HG03439 (cell line): Measurements from ENCODE around the gene PRKAG1.
"Not testable (repeated sequence)": the region's sequence is repeated elsewhere in the genome, so short reads cannot be mapped to it uniquely, and the experiment has no call there.

Experiments used
- ATAC-seq: cut with Tn5 transposase; IDR thresholded peaks from one replicate; pipeline ENCODE4 v1.9.1; 2021; ENCODE audit warnings: mild to moderate bottlenecking, moderate library complexity; ENCODE audit not compliant: unreplicated experiment

Gene PRKAG1

DNA sequence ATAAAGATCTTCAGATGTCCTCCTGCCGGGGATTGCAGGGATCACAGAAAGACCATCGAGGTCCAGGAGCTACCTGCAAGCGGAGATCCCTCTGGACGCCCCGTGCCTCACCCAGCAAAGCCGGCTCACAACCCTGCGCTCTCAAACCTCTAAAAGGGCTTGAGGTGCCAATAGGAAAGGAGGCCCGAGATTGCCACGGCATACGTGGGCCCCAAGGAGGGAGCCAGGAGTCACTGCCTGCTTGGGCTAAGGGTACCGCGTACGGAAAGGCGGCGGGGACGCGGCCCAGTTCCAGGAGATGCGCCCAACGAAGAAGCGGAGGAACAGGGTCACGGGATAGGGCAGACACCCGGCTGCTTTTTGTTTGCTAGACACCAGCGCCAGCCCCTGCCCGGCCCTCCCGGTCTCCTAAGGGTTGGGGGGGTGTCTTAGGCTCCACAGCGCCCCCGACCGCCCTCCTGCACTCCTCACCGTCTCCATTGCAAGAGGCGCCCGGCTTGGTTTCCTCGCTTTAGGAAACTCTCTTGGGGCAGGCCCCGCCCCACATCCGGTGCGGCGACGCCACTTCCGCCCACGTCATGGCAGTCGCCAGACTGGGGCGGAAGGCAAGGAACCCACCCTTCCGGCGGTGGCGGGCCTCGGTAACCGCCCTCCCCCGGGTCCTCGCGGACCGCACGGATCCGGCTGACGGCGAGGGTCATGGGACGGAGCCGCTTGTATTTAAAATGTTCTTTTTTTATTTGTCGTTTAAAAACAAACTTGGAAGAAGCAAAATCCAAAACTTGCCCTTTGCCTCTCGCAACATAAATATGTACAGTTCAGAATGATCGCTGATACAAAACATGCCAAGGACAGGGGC is at the start of gene PRKAG1:
TSS of gene PRKAG1 (minus strand) at position 516 of the 859 bp plus-strand sequence. CDS start at position 480, 36 bp downstream.
- ATAC-seq: peak; percentile 86

DNA sequence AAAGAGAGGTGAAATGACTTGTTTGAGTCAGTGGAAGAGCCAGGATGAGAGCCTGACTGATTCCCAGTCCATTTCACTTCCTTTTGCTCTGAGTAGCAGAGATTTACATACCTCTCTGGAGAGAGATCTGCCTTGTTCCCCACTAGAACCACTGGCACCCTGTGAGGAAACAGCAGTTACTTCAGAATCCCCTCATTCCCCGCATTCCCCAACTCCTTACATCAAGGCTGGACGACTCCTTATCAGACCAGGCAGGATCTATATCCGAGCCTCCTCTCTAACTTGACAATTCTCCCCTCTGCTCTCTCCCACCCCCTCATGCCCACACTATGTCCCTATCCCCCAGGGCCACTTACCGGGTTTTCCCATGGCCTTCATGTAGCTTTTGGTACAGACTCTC is 47.5 kb upstream of the PRKAG1 start:
- ATAC-seq: no peak

DNA sequence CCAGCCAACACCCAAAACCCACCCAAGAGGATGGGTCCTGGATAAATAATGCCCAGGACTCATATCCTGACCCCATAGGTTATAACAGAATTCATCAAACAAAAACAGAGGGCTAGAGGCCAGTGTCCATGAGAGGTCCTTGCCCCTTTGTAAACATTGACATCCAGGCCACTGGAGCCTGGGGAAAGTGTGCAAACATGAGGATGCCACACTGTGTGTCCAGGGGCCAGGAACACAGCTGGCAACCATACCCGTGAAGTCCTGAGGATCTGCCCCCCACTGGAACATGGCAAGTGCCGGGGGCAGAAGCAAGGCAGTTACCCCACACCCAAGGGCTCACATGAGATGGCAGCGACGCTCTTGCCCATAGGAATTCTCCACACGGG is 46.2 kb upstream of the PRKAG1 start:
- no peak for ATAC-seq

DNA sequence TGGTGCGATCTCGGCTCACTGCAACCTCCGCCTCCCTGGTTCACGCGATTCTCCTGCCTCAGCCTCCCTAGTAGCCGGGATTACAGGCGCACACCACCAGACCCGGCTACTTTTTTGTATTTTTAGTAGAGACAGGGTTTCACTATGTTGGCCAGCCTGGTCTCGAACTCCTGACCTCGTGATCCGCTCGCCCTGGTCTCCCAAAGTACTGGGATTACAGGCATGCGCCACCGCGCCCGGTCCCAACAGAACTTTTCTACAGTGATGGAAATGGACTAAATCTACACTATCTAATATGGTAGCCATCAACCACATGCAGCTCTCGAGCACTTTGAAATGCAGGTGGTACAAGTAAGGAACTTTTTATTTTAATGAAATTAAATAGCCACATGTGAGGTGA is 43.3 kb upstream of the PRKAG1 start:
- not testable (repeated sequence) for ATAC-seq

DNA sequence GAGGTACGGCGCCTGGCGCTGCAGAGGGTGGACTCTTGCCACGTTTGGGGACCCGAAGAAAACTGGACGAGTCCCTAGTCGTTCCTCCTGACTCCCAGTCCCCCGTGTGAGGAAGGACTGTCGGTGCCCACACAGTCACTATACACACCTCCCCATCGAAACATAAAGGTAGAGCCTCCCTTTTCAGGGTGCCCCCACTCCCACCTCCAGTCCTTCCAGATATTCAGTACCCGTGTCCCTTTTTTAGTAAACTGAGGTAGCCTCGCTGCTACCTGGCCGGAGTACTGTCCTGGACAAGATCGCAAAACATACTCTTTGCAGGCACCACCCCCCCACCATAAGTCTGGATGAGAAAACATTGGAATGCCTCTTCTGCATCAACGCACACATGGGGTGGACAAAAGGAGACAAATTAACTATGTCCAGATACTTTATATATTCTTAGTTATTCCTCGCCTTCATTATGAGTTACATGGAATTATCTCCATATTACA is 42.6 kb upstream of the PRKAG1 start:
- no peak for ATAC-seq

DNA sequence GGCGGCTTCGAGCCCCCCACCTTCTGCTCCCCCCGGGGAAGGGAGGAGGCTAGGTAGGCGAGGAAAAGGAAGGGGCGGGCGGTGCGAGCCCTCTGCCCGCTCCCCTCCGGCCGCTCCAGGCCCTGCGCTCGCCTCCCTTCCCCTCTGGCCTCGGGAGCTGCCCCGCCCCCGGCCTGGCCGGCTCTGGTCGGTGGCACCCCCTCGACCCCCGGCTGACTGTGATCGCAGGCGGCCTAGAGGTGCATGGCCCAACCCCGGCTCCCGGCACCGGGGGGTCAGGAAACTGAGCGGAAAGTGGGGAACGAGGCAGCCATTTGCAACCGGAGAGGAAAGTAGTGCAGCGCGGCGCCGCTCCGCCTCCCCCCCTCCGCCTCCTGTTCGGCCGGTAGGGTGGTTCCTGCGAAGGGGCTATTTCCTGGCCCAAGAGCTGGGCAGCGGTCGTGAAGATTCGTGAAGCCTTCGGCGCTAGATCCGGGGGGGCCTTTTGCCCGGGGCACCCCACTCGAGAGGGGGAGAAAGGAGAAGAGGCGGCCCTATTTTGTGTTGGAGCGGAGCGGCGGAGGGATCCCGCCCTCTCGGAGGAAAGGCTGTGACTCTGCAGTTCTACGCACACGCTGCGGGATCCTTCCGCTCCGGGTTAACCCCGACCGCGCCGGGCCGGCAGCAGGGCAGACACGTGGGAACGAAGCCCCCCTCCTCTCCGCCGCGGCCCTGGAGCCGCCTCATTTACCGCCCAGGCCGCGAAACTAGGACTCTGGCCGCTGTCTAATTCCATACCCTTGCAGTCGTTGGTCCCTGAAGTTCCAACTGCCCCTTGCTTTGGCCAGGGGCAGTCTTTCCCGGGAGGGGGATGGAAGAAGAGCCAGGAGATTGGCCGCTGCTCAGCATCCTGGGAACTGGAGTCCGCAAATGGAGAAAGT is 41.9 kb upstream of the PRKAG1 start, which contains the start of gene KMT2D:
TSS of gene KMT2D (minus strand) at position 558 of the 920 bp plus-strand sequence. CDS start 5,470 bp downstream, outside the sequence.
- ATAC-seq: peak; percentile 55

DNA sequence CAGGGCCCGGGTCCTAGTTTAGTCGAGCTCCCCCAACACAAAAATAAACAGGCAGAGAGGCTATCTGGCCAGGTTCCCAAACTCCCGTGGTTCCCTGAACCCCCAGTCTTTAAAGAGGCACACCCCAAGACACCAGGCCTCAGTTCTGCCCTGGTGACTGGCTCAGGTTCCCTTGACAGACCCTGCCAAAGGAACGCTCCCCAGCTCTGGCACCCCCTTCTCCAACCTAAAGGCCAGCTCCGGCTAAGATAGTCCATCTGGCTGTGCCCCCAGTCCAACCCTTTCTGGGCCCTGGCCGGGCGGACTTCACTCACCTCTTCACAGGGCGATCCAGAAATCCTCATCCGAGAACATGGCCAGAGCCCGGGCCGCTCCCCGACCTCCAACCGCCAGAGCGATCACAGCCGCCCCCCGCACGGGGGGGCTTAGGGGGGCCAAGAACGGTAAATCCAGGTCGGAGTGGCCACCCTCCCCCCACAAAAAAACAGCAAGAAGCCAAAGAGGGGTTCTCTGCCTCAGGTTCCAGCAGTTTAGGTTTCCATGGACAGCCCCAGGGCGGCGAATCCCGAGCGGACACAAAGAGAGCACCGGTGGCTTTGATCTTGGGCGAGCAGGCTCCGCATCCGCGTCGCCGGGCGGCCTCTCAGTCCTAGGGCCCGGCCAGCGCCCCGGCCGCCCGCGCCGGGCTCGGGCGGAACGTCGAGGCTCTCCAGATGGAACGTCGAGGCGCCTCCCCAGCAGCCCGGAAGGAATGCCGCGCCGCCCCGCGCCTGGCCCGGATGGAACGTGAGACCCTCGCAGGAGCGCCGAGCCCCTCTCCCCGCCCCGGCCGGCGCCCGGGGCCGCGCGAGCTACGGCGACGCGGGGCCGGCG is 41.0 kb upstream of the PRKAG1 start:
- peak; percentile 26 for ATAC-seq

DNA sequence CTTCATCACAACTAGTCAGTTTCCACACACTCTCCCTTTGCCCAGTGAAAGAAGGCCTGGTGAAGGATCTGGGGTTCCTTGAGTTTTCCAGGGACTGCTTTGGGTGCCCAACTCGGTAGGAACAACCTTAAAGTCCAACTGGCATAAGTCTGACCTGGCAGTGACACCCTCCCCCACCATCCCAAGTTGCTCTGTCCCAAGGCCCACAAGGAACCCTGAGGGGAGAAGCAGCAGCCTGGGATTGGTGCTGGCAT is 40.4 kb upstream of the PRKAG1 start:
- ATAC-seq: no peak

DNA sequence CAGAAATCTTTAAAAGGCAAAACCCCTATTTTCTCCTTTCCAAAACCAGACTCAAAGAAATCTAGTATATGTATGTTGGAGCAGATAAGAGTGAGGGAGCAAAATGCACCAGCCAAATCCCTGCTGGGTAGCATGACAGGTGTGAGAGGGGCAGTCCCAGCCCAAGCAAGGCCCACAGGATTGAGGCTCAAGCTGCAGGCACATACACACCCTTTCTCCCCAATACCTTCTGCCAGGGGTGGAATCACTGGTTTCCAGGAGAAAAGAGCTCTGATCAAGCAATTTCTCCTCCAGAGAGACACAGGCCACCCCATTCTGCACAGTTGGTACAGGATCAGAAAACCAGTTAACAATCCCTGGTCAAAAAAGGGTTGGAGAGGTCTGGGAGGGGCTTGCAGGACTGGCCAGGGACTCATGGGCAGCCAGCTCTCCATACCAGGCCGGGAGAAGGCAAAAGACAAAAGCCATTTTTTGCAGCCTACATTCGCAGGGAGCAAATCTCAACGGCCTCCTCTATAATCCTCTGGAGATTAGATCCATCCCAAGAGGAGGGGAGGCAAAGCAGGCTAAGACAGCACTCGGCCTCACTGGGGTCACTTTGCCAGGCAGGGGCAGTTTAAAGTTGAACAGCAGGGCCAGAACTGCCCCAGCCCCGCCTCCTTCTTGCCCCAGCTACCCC is 39.9 kb upstream of the PRKAG1 start:
- no peak for ATAC-seq

DNA sequence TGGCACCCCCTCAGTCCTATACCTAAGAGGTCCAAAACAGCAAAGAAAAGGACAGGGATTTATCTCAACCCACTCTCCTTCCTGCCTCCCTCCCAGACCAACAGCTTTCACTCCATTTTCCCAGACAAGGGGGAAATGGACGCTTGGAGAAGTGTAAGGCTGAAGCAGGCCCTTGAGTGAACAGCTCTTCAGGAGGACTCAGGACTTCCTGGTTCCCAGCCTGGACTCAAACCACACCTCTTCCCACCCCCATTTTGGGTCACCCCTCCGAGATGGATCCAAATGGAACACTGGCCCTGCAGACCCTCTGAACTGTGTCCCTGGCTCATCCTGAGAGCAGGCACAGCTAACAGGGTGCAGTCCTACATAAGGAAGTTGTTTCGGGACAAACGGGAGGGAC is 39.3 kb upstream of the PRKAG1 start:
- ATAC-seq: no peak

DNA sequence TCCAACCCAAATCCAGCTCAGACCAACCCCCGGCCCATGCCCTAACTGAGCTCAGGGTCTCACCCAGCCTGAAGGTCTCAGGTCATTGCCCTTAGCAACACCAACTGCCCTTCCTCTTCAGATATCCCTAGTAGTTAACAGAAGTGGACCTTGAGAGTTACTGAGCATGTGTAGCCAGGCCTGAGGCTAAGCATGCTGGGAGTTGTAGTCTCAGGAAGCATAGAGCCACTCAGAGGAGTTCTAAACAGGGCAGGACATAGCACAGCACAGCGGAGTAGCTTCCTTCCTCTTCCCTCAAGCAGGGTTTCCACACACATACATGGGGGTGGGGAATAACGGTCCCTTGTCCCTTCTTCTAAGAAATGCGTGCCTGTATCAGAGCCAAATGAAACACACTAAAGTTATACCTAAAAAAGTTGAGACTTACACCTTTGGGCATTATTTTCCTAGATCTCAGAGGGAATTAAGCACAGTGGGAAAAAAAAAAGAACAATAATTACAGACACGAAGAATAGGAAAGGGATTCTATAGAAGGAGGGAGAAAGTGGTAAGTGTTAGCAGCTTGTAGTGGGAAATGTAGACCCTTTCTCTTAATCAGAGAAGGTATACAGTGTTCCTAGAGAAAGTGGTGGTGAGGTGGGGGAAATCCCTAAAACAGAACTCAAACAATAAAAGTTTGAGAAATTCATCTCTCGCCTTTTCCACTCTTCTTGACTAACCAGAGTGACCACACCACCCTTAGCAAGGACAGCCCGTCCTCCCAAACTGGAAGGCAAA is 37.6 kb upstream of the PRKAG1 start:
- ATAC-seq: no peak

DNA sequence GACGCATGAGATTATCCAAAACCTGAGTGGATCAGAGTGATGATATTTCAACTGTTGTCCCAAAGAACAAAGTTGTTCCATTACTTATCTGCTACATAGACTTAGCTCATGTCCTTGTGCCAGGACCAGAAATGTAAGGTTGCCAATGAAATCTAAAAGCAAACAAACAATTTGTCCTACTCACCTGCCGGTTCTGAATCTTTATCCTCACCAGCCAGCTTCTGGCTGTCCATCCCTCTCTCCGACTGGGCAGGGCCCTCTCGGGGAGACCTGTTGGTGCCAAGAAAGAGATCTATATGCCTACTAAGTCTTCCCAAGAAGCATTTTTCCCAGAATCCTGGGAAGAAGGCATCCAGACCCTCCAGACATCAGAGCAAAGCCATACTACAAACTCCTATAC is 36.5 kb upstream of the PRKAG1 start:
- ATAC-seq: no peak

DNA sequence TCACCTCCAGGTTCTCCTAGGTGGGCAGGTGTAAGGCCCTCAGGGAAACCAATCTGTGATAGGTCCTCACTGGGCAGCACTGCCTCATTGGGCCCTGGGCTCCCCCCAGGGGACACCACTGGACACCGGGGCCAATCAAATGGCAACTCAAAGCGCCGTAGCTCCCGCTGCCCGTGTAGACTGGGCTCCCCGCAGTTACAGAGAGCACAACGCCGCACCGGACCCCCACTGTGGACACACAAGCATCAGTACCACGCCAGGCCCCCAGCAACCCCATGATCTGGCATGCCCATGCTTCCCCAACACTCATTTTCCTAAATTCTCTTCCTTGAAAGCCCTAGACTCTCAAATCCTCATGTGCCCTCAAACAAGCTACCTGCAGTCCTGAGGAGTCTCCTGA is 35.9 kb upstream of the PRKAG1 start:
- no peak for ATAC-seq

DNA sequence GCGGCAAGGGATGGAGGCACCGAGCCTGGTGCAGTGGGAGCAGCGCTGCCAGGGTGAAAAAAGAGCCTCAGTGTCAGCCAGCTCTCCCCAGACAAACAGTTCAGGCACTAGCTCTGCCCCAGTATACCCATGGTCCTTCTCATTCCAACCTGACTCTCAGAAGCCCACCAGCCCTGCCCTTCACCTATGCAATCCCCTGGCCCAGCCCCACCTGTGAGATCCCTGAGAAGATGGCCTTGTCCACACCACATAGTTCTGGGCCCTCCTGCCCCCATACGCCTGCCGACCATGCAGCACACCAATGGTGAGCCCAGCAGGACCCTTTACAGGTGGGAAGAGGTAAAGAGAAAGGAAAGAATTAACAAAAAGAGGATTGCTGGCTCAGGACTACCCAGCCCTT is 35.5 kb upstream of the PRKAG1 start:
- no peak for ATAC-seq

DNA sequence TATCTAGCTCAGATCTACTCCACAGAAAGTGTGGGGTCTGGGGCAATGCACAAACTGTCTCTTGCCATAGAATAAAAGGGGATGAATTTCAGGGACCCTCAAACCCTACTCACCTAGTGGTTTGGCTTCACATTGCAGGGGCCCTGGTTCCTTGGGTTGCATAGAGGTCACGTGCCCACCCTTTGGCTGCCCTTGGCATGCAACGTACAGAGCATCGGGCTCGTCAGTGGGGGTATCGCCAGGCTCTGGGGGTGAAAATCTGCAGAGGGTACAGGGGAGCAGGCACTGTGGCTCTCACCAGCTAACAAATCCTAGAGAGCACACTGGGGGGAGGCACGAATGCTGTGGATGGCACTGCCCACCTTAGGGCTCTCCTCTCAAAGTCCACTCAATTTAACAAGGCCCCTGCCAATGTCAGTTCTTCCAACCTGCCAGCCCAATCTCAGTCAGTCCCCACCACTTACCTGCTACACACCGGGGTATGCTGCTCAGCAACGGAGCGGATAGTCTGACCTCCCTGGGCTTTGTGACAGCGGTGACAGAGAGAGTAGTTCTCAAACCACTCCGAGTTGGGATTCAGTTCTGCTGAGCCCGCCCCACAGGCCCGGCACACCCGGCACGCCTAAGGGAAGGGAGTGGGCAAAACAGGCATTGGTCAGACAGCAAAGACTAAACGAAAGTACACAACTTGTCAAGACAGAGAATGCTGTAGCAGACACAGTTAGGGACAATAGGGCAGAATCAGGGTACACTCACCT is 34.1 kb upstream of the PRKAG1 start:
- no peak for ATAC-seq

DNA sequence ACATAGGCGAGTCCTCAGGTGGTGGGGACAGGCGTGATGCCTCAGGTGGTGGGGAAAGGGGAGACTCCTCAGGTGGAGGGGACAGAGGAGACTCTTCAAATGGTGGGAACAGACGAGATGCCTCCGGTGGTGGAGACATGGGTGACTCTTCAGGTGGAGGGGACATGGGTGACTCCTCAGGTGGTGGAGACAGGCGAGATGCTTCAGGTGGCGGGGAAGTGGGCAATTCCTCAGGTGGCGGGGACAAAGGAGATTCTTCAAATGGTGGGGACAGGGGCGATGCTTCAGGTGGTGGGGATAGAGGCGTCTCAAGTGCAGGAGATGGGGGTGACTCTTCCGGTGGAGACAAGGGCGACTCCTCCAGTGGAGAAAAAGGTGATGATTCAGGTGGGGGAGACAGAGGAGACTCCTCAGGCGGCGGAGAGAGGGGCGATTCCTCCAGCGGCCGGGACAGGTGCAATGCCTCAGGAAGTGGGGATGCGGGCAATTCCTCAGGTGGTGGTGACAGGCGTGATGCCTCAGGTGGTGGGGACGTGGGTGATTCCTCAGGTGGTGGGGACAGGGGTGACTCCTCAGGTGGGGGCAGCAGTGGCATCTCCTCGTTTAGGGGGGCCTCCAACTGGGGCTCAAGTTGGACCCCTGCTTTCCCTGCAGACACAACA is 33.3 kb upstream of the PRKAG1 start:
- ATAC-seq: no peak

DNA sequence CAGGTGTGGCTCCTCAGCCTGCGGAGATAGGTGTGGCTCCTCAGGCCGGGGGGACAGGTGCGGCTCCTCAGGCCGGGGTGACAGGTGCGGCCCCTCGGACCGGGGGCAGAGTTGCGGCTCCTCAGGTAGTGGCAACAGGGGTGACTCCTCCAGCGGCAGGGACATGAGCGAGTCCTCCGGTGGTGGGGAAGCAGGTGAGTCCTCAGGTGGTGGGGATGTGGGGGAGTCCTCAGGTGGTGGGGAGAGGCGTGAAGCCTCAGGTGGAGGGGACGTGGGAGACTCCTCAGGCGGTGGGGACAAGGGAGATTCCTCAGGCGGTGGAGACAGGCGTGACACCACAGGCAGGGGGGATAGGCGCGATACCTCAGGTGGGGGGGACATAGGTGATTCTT is 32.8 kb upstream of the PRKAG1 start:
- no peak for ATAC-seq
